LNCAP (cell line): ENCODE measurements around the gene IRAK2.

Experiments
- CTCF ChIP-seq: fragments of 450-650 bp; IDR thresholded peaks from 2 replicates; pipeline ENCODE4 v1.5.1; 2017; ENCODE audit warnings: mild to moderate bottlenecking

Gene IRAK2

GRCh38 chr3:10164546-10165393, at the start of gene IRAK2:
Gene IRAK2 (plus strand): TSS chr3:10164919. CDS start chr3:10164955, 36 bp downstream.
- TF ChIP-seq CTCF: peak; percentile 80

GRCh38 chr3:10115326-10116137, 49.2 kb upstream of the IRAK2 start, which contains the start of gene BRK1:
Gene BRK1 (plus strand): TSS chr3:10115675. CDS start chr3:10115702, 27 bp downstream.
- TF ChIP-seq CTCF: no peak

GRCh38 chr3:10116138-10116460, 48.6 kb upstream of the IRAK2 start:
- TF ChIP-seq CTCF: no peak

- no peak for TF ChIP-seq CTCF
Observed at GRCh38 chr3:10116928-10117327, 47.8 kb upstream of the IRAK2 start.

- no peak for TF ChIP-seq CTCF
Observed at GRCh38 chr3:10119376-10119775, 45.3 kb upstream of the IRAK2 start.

GRCh38 chr3:10121064-10121463, 43.7 kb upstream of the IRAK2 start:
- no peak for TF ChIP-seq CTCF

- TF ChIP-seq CTCF: no peak
Observed at GRCh38 chr3:10122724-10123123, 42.0 kb upstream of the IRAK2 start.
